ENCODE results near the gene LNPEP. TPM values are rescaled to one million over a fixed set of nuclear protein-coding genes. Genes with fewer than 3 reads are reported as not detected.
A peak's percentile ranks its signal among the peaks of the same experiment; 100 is the strongest.

The LNPEP gene
- total and polyA plus RNA-seq, 2 of the 13 experiments (the other 11 are each of a cell fraction or from before 2014, with no cell fraction given): 8.0 to 16.9 TPM

DNA sequence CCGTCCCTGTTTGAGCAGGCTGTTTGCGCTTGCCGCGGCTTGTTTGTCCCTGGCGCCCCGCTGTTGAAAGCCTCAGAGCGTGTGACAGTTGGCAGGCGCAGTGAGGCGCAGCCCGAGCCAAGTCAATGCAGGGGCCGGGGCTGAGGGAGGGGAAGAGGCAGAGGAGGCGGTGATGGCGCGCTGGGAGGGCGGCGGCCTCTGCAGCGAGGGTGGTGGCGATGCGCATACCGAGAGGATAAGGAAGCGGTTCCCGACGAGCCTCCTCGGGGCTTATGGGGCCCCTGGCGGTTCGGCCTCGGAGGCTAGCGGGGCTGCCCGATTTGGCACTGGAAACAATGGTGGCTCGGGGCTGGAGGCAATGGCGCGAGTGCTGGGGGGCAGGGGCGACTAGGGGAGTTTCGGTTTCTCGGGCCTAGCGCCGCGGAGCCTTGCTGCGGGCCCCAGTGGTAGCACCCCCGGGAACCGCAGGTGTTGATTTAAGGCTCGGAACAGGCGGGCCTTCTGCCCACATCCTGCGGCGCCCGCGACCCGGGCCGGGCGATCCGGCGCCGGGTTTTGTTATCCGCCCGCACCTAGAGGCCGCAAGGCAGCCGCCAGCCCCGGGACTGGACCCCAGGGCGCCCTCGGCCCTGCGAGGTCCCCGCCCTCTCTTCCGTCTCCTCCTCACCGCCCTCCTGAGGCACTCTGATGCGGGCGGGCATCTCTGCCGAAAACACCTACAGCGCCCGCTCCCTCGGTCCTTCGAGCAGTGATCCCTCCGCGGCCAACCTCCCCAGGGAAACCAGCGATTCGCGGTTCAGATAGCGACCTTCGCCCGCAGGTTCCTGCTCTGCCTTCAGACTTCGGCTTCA is 947 bp upstream of the LNPEP start (continued):
- TF ChIP-seq ZNF788 (CRISPR knock-in tag; IDR thresholded peaks at IDR 0.05; ENCODE audit: borderline replicate concordance) (peak; percentile 22; the same call in 1 of the 2 replicates), POLR2G (IDR thresholded peaks at IDR 0.05; ENCODE audit: low read depth, low read length) (peak; percentile 91), ZNF792 (CRISPR knock-in tag; IDR thresholded peaks at IDR 0.05) (peak; percentile 79), ZFP36L2 (CRISPR knock-in tag; IDR thresholded peaks at IDR 0.05) (no peak), MED8 (CRISPR knock-in tag; IDR thresholded peaks at IDR 0.05; ENCODE audit: insufficient replicate concordance) (peak; percentile 33), ARID2 (CRISPR knock-in tag; IDR thresholded peaks at IDR 0.05; ENCODE audit: borderline replicate concordance) (peak; percentile 86), SUZ12 (IDR thresholded peaks at IDR 0.05; ENCODE audit: low read depth, low read length) (no peak), NCOA1 (CRISPR knock-in tag; IDR thresholded peaks at IDR 0.05) (no peak; the same call in 1 of the 2 replicates), FOXC1 (CRISPR knock-in tag; IDR thresholded peaks at IDR 0.05; ENCODE audit: borderline replicate concordance) (peak; percentile 58; the same call in 1 of the 2 replicates), KDM4B (CRISPR knock-in tag; IDR thresholded peaks at IDR 0.05) (peak; percentile 84; the same call in 1 of the 2 replicates), GABPB1 (CRISPR knock-in tag; IDR thresholded peaks at IDR 0.05) (peak; percentile 87), NAIF1 (CRISPR knock-in tag; IDR thresholded peaks at IDR 0.05; ENCODE audit: borderline replicate concordance) (no peak; the same call in 1 of the 2 replicates), ZNF773 (CRISPR knock-in tag; IDR thresholded peaks at IDR 0.05; ENCODE audit: borderline replicate concordance) (no peak), ZNF766 (CRISPR knock-in tag; IDR thresholded peaks at IDR 0.05; ENCODE audit: borderline replicate concordance) (no peak), RXRA (CRISPR knock-in tag; IDR thresholded peaks at IDR 0.05) (peak; percentile 75; the same call in 1 of the 2 replicates), ZSCAN9 (CRISPR knock-in tag; IDR thresholded peaks at IDR 0.05; ENCODE audit: borderline replicate concordance) (0 out of 2 replicates have a peak, but pooled peaks have one; percentile 12), CEBPG (CRISPR knock-in tag; IDR thresholded peaks at IDR 0.05) (no peak), NR2F2 (IDR thresholded peaks at IDR 0.05; ENCODE audit: borderline replicate concordance, low read depth) (no peak; the same call in 1 of the 2 replicates), NFIC (IDR thresholded peaks at IDR 0.05; ENCODE audit: low read length) (no peak), ZNF775 (CRISPR knock-in tag; IDR thresholded peaks at IDR 0.05; ENCODE audit: borderline replicate concordance) (no peak), ZNF776 (CRISPR knock-in tag; IDR thresholded peaks at IDR 0.05) (peak; percentile 85; the same call in 1 of the 2 replicates)
- TF ChIP-seq, protein P1, sequence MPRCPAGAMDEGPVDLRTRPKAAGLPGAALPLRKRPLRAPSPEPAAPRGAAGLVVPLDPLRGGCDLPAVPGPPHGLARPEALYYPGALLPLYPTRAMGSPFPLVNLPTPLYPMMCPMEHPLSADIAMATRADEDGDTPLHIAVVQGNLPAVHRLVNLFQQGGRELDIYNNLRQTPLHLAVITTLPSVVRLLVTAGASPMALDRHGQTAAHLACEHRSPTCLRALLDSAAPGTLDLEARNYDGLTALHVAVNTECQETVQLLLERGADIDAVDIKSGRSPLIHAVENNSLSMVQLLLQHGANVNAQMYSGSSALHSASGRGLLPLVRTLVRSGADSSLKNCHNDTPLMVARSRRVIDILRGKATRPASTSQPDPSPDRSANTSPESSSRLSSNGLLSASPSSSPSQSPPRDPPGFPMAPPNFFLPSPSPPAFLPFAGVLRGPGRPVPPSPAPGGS (CRISPR knock-in tag; IDR thresholded peaks at IDR 0.05): peak; percentile 74; the same call in 1 of the 2 replicates
- TF ChIP-seq, protein P2, sequence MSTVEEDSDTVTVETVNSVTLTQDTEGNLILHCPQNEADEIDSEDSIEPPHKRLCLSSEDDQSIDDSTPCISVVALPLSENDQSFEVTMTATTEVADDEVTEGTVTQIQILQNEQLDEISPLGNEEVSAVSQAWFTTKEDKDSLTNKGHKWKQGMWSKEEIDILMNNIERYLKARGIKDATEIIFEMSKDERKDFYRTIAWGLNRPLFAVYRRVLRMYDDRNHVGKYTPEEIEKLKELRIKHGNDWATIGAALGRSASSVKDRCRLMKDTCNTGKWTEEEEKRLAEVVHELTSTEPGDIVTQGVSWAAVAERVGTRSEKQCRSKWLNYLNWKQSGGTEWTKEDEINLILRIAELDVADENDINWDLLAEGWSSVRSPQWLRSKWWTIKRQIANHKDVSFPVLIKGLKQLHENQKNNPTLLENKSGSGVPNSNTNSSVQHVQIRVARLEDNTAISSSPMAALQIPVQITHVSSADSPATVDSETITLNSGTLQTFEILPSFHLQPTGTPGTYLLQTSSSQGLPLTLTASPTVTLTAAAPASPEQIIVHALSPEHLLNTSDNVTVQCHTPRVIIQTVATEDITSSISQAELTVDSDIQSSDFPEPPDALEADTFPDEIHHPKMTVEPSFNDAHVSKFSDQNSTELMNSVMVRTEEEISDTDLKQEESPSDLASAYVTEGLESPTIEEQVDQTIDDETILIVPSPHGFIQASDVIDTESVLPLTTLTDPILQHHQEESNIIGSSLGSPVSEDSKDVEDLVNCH (CRISPR knock-in tag; IDR thresholded peaks at IDR 0.05): no peak
- TF ChIP-seq, protein P3, sequence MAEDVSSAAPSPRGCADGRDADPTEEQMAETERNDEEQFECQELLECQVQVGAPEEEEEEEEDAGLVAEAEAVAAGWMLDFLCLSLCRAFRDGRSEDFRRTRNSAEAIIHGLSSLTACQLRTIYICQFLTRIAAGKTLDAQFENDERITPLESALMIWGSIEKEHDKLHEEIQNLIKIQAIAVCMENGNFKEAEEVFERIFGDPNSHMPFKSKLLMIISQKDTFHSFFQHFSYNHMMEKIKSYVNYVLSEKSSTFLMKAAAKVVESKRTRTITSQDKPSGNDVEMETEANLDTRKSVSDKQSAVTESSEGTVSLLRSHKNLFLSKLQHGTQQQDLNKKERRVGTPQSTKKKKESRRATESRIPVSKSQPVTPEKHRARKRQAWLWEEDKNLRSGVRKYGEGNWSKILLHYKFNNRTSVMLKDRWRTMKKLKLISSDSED (CRISPR knock-in tag; IDR thresholded peaks at IDR 0.05): no peak

All from HepG2 (cell line).